Middle frontal gyrus (tissue), 1 donor: ENCODE measurements around the gene ANKLE1.
A peak's percentile ranks its signal among the peaks of the same experiment; 100 is the strongest.
"Not testable (repeated sequence)": the region's sequence is repeated elsewhere in the genome, so short reads cannot be mapped to it uniquely, and the experiment has no call there.

Source experiments
- DNase-seq: peaks from one replicate; pipeline ENCODE4 v3.0.0-alpha.2; 2015; ENCODE audit warnings: low spot score; ENCODE audit errors: extremely low spot score

ANKLE1 gene

DNA sequence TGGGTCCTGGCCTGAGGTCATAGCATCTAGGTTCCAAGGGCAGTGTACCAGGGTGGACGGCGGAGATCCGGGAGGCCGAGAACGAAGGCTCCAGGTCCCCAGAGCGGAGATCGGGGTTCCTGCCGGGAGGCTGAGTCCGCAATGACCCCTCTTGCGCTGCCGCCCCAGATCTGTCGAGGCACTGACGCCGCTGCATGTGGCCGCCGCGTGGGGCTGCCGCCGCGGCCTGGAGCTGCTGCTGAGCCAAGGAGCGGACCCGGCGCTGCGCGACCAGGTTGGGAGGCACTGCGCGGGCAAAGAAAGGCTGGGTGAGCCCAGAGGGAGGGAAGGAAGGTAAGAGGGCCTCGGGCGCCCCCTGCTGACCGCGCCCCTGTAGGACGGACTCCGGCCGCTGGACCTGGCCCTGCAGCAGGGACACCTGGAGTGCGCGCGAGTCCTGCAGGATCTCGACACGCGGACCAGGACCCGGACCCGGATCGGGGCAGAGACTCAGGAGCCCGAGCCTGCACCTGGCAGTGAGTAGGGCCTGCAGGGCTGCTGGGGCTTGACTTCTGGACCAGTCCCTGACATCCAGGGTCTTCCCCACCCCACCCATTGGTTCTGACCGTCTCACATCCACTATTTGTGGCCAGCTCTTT is 906 bp downstream of the ANKLE1 start:
- peak; percentile 12 for DNase-seq

GRCh38 chr19:17283504-17283996 is 1.8 kb downstream of the ANKLE1 start:
- DNase-seq: no peak

DNA sequence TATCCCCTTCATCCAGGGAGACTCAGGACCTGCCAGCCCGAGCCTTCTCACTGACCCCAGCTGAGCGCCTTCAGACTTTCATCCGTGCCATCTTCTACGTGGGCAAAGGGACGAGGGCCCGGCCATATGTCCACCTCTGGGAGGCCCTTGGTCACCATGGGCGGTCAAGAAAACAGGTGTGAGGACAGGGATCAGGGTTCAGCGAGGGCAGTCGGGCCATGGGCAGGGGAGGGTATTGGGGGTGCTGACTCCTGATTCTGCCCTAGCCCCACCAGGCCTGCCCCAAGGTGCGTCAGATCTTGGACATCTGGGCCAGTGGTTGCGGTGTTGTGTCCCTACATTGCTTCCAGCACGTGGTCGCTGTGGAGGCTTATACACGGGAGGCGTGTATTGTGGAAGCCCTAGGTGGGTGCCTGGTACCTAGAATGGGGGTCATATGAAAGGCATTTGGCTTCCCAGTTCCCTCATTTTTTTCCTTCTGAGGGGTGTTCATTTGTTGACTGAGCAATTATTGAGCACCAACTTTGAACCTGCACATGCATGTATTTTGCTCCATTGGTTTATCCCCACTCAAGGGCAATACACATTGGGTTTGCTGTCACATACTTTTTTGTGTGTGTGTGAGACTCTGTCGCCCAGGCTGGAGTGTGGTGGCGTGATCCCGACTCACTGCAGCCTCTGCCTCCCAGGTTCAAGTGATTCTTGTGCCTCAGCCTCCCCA is 3.9 kb downstream of the ANKLE1 start:
- no peak for DNase-seq

DNA sequence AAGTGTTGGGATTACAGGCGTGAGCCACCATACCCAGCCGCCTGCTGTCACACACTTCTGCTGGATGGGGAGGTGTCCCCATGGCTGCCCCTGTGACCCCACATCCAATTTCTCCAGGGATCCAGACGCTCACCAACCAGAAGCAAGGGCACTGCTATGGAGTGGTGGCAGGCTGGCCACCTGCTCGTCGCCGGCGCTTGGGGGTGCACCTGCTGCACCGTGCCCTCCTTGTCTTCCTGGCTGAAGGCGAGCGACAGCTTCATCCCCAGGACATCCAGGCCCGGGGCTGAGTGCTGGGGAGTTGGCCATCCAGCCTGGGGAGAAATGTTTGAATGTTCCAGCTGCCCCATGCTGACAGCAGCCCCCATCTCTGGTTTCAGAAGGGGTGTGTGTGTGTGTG is 4.6 kb downstream of the ANKLE1 start:
- DNase-seq: no peak

- no peak for DNase-seq
Observed at GRCh38 chr19:17286752-17287151, 5.1 kb downstream of the ANKLE1 start.

- DNase-seq: no peak
Observed at GRCh38 chr19:17289489-17289888, 7.8 kb downstream of the ANKLE1 start.

DNA sequence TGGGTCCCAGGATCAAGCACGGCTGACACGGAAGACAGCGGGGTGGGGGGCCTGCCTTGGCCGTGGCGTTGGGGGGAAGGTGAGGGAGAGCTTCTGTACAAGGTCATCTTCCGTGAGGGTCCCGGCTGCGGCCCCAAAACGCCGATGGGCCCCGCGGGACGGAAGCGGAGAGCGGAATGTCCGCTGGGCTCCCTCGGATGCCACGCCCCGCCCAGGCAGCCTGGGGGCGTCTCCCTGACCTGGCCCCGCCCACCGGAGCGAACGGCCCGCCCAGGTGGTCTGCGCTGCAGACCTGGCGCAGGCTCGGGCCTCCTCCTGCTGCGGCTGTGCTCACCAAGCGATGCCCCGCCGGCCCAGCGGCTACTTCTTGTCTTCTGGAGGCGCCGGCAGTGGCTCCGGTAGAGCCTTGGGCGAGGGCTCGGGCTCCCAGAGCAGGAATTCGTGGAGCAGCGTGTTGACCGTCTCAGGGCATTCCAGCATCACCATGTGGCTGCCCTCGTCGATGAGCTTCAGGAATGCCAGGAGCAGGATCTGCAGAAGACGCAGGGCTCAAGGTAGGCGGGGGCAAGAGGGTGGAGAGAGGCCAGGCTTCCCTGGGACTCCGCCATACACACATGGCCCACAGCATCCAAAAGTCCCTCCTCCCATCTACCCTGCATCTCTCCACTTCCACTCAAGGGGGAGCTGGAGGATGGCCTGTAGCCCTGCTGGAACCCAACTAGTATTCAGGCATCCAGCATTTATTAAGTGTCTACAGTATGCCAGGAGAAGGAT is 10.8 kb downstream of the ANKLE1 start:
- peak; percentile 23 for DNase-seq

DNA sequence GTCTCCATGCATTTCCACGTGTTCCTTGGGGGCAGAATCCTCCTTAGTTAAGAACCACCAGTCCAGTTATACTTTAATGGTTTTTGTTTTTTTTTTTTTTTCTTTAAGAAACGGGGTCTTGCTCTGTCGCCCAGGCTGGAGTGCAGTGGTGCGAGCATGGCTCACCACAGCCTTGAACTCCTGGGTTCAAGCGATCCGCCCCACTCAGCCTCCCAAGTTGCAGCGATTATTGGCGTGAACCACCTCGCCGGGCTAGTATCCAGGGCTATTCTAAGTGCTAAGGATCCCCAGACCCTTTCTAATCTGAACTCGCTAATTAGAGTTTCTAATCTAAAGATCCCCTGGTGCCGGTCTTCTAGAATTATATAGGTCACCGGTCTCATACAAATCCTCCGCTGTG is 11.9 kb downstream of the ANKLE1 start:
- DNase-seq: no peak

DNA sequence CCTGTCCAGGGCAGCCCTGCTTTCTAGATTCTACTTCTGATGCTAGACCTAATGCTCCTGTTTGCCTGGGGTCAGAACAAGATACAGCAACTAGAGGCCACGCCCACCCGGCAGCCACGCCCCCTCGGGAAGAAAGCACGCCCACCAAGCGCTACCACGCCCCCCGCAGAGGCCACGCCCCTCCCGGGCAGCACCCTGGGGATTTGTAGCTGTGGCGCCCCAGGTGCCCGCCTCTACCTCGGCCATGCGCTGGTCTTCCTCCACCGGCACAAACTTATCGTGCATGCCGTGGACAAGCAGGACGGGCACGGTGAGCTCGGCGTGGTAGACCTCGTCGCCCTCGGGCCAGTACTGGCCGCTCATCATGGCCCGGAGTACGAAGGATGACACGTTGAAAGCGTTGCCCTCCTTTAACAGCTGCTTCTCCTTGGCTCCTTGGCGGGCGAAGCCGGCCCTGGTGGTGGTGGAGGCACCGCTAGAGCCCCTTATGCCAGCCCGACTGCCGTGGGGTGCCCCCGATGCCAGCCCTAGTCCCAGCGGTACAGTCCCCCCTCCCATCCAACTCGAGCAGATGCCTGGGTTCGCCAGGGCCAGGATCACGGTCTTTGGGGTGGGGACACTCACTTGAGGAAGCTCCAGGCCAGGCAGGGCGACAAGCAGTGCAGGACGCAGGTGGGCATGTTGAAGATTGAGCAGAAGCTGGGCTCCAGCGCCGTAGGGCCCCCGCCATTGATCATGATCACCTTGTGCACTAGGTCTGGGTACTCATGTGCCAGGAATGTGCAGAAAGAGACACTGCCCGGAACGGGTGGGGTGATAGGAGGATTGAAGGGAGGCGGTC is 12.6 kb downstream of the ANKLE1 start:
- DNase-seq: no peak

GRCh38 chr19:17295551-17295950 is 13.8 kb downstream of the ANKLE1 start:
- DNase-seq: not testable (repeated sequence)

GRCh38 chr19:17296273-17296672 is 14.6 kb downstream of the ANKLE1 start:
- no peak for DNase-seq

DNA sequence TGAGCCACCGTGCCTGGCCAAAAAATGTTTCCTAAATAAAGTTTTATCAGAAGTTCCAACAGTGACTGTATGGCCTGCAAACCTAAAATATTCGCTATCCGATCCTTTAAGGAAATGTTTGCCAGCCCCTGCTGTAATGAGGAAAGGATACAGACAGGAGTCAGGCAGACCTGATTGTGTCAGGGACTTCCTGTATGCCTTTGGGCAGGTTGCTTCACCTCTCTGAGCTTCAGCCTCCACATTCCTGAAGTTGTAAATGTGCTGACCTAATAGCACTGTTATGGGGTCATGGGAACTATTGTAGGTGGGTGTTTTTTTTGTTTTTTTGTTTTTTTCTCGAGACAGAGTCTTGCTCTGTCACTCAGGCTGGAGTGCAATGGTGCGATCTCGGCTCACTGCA is 15.3 kb downstream of the ANKLE1 start:
- DNase-seq: no peak

DNA sequence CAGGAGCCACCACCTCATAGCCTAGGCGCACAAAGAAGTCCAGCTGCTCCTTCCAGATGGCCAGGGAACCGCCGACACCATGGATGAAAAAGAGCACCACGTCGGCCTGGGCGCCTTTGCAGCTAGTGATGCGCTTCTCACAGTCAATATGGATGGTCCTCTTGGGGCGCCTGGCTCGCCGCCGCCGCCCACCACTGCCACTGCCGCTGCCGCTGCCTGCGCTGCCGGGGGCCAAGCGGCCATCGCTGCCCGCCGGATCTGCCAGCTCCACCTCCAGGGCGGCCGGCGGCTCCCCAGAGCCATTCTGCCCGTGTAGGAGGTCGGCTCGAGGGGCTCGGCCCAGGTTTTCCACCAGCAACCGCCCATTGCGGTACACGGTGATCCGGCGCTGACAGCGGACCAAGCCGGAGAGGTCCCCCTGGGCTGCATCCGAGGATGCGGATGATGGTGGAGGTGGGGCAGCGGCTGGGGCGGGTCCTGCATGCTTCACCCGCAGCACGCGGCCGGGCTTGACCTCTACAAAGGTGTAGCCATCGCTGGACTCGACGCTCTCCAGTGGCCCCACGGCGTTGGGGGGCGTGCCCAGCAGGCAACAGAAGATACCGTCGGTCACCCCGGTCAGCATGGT is 19.4 kb downstream of the ANKLE1 start:
- no peak for DNase-seq

DNA sequence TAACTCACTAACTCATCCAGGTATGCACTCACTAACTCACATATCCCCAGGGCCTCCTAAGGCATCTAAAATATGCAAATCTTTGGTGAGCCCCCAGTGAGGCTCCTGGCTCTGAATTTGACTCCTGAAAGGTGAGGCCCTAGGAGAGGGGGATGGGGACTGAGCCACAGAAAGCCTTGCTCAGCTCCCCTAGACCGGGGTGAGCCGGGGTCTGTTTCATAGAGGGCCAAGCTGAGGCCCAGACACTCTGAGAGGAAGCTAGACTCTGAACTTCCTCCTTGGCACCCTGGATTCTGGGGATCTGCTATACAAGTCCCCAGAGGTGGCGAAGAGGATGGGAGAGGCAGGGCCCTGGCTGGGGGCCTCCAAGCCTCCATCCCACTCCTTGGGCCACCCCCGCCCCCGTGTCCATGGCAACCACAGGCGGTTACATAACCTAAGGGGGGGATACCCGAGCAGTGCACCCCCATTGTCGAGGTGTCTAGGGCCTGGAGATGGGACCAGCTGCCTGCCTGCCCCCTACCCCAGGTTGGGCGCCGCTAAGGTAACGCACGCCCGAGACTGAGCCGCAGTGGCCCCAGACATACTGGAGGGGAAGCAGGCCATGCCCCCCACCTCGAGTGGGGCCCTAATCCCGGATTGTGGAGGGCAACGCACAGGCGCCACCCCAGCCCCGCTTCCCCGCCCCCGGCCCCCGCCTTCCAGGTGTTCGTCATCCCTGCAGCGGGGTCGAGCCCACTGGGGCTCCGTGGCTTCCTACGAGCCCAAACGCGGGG is 20.9 kb downstream of the ANKLE1 start:
- DNase-seq: no peak

DNA sequence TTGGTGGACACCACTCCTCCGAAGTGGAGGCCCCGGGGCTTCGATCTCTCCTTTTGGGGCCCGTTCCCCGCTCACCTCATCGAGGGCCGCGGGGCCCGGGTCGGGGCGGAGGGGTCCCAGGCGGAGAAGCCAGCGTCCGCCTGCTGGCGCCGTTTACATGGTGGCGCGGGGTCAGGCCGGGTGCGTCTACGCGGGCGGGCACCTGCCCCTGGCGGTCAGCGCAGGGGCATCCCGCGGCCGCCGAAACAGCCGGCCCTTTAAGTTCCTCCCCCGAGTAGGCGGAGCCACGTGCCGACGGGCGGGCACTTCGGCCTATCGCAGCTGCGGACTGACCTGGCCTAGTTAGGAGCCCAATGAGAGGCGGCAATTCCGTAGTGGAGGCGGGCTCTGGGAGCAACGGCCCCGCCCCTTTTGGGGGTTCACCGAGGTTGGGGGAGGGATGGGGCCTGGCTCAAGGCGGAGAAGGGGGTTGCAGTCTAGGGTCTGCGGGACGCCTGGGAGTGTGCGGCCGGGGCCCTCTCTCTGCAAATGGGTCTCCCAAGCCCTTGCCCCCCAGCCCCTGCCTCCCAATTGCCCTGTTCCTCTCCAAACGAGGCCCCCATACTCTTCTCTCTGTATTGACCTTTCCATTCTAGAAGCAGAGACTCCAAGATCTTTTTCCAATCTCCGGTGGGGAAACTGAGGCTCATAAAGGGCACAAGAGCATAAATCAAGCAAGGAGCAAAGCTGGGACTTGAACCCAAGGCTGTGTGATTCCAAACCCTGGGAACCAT is 21.7 kb downstream of the ANKLE1 start, which contains the start of gene ABHD8:
TSS of gene ABHD8 (minus strand) at position 259 of the 773 bp plus-strand sequence. CDS start 1,809 bp downstream, outside the sequence.
- peak; percentile 93 for DNase-seq

- no peak for DNase-seq
Observed at GRCh38 chr19:17303940-17304267, 22.2 kb downstream of the ANKLE1 start.

DNA sequence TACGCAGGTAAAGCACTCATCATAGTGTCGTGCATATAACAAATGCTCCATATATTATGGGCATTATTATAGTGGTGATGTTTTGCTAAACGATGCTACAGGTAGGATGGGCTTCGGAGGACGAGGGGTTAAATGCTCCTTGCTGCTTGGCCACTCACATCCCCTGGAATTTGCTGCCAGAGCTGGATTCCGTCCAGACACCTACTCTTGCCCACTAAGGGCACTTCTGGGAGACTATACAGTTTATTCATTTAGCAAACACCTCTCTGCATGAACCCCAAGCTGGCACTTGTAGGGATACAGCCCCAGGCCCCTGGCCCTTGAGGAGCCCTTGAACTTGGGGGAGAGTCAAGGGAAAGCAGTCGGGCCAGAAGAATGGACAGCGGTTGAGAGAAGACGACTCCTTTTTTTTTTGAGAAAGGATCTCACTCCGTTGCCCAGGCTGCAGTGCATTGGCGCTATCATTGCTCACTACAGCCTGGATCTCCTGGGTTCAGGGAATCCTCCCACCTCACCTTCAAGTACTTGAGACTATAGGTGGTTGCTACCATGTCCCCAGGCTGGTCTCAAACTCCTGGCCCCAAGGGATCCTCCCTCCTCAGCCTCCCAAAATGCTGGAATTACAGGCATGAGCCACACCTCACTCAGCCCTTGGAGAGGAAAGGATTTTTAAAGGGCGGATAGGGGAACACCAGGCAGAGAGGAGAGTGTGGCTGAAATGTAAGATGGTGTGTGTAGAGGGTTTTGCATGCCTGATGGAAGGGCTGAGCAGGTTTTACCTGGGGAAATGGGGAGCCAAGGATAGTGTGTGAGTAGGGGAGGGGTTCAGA is 22.9 kb downstream of the ANKLE1 start:
- no peak for DNase-seq

DNA sequence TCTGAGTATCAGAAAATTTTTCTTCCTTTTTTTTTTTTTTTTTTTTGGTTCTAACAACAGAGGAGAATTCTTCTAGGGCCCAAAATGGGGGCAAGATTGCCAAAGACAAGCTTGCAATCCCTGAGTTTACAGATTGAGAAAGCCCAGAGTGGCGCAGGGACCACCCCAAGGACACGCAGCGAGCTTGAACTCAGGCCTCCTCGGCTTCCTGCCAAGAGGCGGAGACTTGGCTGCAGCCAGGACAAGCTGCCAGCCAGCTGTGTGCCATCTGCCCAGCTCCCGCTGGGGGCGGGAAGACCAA is 23.5 kb downstream of the ANKLE1 start:
- no peak for DNase-seq
